ENCODE results near the gene ZSWIM6.

ZSWIM6 gene

DNA sequence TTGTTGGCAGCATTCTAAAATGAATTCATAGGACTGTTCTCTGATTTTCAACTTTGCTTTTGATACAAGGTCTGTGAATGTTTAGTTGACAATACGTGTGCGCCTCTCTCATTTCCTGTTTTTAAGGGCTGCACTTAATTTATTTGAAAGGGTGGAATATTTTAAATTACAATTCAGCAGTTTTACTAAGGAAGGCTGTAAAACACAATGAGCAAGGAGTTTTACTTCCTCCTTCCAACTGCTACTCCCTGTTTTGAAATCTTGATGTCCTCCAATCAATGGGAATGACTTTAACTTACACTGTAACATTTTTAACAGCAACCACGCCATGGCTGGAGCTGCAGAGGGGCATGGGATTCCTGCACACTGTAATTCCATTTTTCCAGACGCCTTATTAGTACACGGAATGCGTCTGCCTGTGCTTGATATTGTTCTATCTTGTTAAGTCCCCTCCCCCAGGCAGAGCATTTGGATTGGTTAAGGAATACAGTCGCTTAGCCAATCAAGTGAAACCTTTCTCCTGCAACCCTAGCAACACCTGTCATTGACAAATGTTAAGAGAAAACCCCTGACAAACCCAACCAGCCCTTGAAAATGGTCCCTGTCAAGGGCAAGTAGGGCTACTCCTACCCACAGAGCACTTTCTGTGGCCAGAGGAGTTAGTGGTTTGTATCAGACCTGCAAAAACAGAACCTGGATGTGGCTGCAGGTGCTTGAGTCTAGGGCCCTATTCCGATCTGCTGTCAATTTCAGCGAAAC lies 12.5 kb upstream of the ZSWIM6 start:
- Histone ChIP-seq H3K9me3 (ENCODE audit: control insufficient read depth, low read length) (no peaks in the 10 kb centered on the region), H3K36me3 (ENCODE audit: control insufficient read depth, insufficient read depth, low read length) (no peaks in the 10 kb centered on the region), H3K4me1 (ENCODE audit: control insufficient read depth, insufficient read depth, low read length, poor library complexity, severe bottlenecking) (no peaks in the 10 kb centered on the region), H3K27ac (ENCODE audit: insufficient read depth, low read length, poor library complexity, severe bottlenecking) (no peak overlapping the region), H3K4me3 (ENCODE audit: insufficient read depth, low read depth, low read length, poor library complexity, severe bottlenecking) (no peak overlapping the region), H3K27me3 (replicated peaks; ENCODE audit: control insufficient read depth, insufficient read depth, low read length, poor library complexity, severe bottlenecking) (no peaks in the 10 kb centered on the region)
- DNase-seq: no peak

DNA sequence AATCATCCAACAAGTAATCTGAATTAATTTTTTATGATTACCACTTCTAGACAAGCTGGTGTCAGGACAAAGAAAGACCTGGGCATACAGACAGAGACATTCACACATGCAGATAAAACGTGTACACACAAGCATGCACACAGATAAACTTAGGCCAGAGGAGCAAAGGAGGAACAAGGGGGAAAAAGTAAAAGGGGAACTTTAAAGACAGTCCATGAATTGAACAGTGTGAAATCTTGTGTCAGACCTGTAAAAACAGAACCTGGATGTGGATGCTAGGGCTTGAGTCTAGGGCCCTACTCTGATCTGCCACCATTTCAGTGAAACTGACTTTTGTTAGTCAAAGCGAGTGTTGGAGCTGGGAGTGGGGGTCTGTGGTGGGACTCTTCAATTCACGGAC lies 11.2 kb upstream of the ZSWIM6 start:
- no peak overlapping the region for H3K27ac ChIP-seq (ENCODE audit: insufficient read depth, low read length, poor library complexity, severe bottlenecking)
- no peaks in the 10 kb centered on the region for H3K27me3 ChIP-seq (replicated peaks; ENCODE audit: control insufficient read depth, insufficient read depth, low read length, poor library complexity, severe bottlenecking)
- DNase-seq: no peak
- H3K4me3 ChIP-seq (ENCODE audit: insufficient read depth, low read depth, low read length, poor library complexity, severe bottlenecking): no peak overlapping the region
- H3K9me3 ChIP-seq (ENCODE audit: control insufficient read depth, low read length): no peaks in the 10 kb centered on the region
- H3K36me3 ChIP-seq (ENCODE audit: control insufficient read depth, insufficient read depth, low read length): no peaks in the 10 kb centered on the region
- H3K4me1 ChIP-seq (ENCODE audit: control insufficient read depth, insufficient read depth, low read length, poor library complexity, severe bottlenecking): no peaks in the 10 kb centered on the region

DNA sequence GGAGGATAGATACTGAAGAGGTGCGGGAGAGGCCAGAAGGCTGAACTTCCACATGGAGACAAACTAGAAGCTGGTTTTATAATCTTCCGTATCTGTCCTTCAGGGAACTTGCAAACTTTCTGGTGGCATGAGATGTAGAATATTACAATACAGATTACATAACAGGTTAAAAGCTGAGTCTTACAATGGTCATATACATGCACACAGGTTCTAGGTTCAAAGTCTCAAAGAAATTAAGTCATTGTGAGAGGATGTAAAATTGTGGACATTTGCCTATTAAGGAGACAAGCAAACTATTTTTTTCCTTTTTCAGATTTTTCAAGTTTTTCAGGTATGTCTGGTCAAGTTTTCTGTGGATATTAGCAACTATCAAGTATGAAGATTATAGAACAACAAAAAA lies 10.4 kb upstream of the ZSWIM6 start:
- Histone ChIP-seq H3K9me3 (ENCODE audit: control insufficient read depth, low read length) (no peaks in the 10 kb centered on the region), H3K4me1 (ENCODE audit: control insufficient read depth, insufficient read depth, low read length, poor library complexity, severe bottlenecking) (no peaks in the 10 kb centered on the region)

DNA sequence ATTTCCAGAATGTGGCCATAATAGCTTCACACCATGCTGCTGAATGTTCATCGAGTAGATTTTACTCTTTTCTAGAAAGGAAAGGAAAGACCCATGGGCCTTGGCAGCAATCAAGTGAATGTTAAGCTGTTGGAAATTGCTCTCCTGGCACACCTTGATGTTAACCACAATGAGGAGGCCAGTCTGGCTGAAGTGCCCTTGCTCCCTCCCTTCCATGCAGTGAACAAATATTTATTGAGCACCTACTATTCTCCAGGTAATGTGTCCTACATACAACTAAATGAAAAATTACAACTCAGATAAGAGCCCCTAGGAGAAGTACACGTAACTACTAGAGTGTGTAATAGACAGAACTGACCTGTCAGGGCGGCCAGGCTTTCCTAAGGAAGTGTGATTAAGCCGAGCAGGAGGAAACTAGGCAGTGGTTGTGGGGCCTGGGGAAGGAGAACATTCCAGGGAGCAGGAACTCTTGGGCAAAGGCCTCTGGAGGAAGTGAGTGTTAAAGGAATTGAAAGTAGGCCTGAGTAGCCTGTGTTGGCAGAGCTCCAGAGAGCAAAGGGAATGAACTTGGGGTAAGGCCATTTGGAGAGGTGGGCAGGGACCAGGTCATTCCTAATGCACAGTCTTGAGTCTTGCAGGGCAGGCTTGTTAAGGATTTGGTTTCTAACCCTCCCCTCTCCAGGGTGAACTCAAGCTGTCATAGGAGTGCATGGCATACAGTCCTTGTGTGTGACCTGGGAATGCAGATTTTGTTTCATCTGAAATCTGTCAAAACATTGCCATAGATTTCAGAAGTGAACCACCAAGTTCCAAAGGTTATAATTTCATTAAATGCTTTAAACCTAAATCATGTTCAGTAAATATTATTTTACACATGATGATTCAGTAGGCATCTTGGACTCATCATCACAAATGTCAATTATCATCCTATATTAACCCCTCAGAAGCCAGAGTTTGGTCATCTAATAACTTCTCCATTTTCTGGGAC lies 9.0 kb upstream of the ZSWIM6 start:
- Histone ChIP-seq H3K27me3 (replicated peaks; ENCODE audit: control insufficient read depth, insufficient read depth, low read length, poor library complexity, severe bottlenecking) (no peaks in the 10 kb centered on the region), H3K36me3 (ENCODE audit: control insufficient read depth, insufficient read depth, low read length) (no peaks in the 10 kb centered on the region), H3K4me1 (ENCODE audit: control insufficient read depth, insufficient read depth, low read length, poor library complexity, severe bottlenecking) (no peaks in the 10 kb centered on the region), H3K27ac (ENCODE audit: insufficient read depth, low read length, poor library complexity, severe bottlenecking) (no peak overlapping the region), H3K9me3 (ENCODE audit: control insufficient read depth, low read length) (no peaks in the 10 kb centered on the region), H3K4me3 (ENCODE audit: insufficient read depth, low read depth, low read length, poor library complexity, severe bottlenecking) (no peak overlapping the region)
- no peak for DNase-seq

More for the DNA sequence above, 10.4 kb upstream of the ZSWIM6 start:
- Histone ChIP-seq H3K27ac (ENCODE audit: insufficient read depth, low read length, poor library complexity, severe bottlenecking) (no peak overlapping the region), H3K36me3 (ENCODE audit: control insufficient read depth, insufficient read depth, low read length) (no peaks in the 10 kb centered on the region), H3K4me3 (ENCODE audit: insufficient read depth, low read depth, low read length, poor library complexity, severe bottlenecking) (no peak overlapping the region), H3K27me3 (replicated peaks; ENCODE audit: control insufficient read depth, insufficient read depth, low read length, poor library complexity, severe bottlenecking) (no peaks in the 10 kb centered on the region)
- DNase-seq: no peak

DNA sequence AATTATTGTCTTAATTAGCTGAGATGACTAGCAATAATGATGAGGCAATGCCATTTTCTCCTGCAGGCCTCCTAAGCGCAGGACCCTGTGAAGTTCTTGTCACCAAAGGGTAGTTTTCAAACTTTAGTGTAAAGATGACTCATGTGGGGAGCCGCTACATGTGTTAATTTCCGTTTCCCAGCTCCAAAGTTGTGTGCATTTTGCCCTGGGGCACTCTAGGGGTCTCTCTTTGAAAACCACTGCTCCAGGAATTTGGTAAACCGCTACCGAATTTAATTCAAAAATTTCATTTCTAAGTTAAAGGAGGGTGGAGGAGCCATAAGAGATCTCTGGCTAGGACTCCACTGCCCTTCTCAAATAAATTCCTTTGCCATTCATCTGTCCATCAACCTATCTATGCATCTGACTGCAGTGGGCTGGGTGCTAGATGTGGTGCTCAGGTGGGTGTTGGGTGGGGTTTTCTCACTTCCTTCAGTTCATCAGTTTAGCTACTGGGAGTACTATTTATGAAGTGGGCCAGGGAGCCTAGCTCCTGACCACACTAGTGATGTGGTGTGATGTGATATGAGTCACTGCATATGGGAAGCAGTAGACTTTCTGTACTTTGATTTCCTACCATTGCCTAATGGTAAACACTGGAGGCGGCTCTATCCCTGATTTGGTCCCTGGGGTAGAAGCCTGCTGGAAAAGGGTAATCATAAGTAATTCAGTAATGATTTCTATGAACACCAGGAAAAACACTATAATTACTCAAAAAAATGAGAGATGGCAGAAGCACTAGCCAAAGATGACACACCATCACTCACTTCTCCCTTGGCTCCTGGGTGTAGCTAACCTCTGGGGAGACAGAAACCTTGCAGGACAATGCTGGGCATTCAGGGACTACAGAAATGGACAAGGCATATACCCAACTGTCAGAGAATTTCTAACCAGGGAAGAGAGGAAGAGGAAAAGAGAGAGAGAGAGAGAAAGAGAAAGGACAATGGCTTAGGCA lies 4.0 kb upstream of the ZSWIM6 start:
- H3K9me3 ChIP-seq (ENCODE audit: control insufficient read depth, low read length): no peaks in the 10 kb centered on the region
- no peaks in the 10 kb centered on the region for H3K36me3 ChIP-seq (ENCODE audit: control insufficient read depth, insufficient read depth, low read length)
- no peak overlapping the region for H3K27ac ChIP-seq (ENCODE audit: insufficient read depth, low read length, poor library complexity, severe bottlenecking)
- DNase-seq: no peak
- peaks cover 5% of the 10 kb centered on the region for H3K27me3 ChIP-seq (replicated peaks; ENCODE audit: control insufficient read depth, insufficient read depth, low read length, poor library complexity, severe bottlenecking)
- peaks cover 4% of the 10 kb centered on the region for H3K4me1 ChIP-seq (ENCODE audit: control insufficient read depth, insufficient read depth, low read length, poor library complexity, severe bottlenecking)
- no peak overlapping the region for H3K4me3 ChIP-seq (ENCODE audit: insufficient read depth, low read depth, low read length, poor library complexity, severe bottlenecking)

DNA sequence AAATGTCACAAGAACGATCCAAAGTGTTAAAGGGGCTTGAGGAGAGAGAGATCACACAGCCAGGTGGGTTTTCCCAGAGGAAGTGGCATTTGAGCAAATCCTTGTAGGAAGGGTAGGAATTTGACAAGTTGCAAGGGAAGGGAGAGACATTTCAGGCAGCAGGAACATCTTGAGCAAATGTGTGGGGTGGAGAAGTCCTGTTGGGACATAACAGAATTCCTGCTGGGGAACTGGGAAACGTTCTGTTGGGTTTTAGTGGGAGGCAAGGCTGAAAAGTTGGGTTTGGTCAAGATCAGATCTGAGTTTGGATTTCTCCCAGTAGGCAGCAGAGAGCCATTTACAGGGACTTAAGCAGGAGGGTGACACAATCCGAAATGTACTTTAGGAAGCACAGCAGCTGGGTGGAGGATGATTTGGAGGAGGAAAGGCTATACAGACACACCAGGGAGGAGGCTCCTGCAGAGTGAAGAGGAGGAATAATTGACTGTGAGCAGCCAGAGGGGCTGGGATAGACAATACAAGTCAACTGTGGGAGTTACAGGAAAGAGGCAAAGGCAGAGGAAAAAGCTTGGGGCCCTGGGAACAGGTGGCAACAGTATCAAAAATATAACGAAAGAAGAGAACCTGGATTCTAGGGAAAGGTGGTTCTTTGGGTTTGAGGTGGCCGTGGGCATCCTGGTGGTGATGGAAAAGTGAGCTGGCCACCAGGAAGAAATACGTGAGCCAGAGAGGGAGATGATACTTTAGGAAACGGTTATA lies 3.1 kb upstream of the ZSWIM6 start:
- no peaks in the 10 kb centered on the region for H3K9me3 ChIP-seq (ENCODE audit: control insufficient read depth, low read length)
- no peak for DNase-seq
- H3K36me3 ChIP-seq (ENCODE audit: control insufficient read depth, insufficient read depth, low read length): no peaks in the 10 kb centered on the region
- H3K4me1 ChIP-seq (ENCODE audit: control insufficient read depth, insufficient read depth, low read length, poor library complexity, severe bottlenecking): peaks cover 4% of the 10 kb centered on the region
- no peak overlapping the region for H3K27ac ChIP-seq (ENCODE audit: insufficient read depth, low read length, poor library complexity, severe bottlenecking)
- peaks cover 5% of the 10 kb centered on the region for H3K27me3 ChIP-seq (replicated peaks; ENCODE audit: control insufficient read depth, insufficient read depth, low read length, poor library complexity, severe bottlenecking)
- H3K4me3 ChIP-seq (ENCODE audit: insufficient read depth, low read depth, low read length, poor library complexity, severe bottlenecking): no peak overlapping the region

DNA sequence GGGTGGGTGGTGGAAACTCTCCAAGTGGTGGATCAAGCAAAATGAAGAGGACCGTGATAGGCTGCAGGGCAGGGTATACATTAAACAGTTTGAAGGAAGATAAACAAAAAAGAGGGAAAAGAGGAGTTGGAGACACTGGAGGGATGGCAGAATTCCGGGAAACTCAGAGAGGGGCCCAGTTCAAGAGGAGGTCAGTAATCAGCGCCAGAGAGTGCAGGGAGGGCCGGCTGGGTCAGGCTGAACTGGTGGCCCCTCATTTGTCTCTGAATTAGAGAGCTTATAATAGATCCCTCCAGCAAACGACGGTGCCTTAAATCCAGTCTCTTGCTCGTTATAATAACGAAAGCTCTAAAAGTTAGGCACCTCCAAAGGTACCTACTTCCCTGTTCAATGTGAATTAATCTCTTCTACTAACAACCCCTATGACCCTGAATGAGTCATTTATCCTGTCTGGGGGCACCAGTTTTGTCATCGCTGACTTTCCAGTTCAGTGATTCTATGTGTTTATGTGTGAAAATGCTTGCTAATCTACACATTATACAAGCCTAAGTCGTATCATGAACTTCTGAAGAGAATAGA lies 2.4 kb upstream of the ZSWIM6 start:
- Histone ChIP-seq H3K27ac (ENCODE audit: insufficient read depth, low read length, poor library complexity, severe bottlenecking) (no peak overlapping the region), H3K4me1 (ENCODE audit: control insufficient read depth, insufficient read depth, low read length, poor library complexity, severe bottlenecking) (peaks cover 9% of the 10 kb centered on the region), H3K36me3 (ENCODE audit: control insufficient read depth, insufficient read depth, low read length) (no peaks in the 10 kb centered on the region), H3K9me3 (ENCODE audit: control insufficient read depth, low read length) (no peaks in the 10 kb centered on the region), H3K4me3 (ENCODE audit: insufficient read depth, low read depth, low read length, poor library complexity, severe bottlenecking) (peak overlapping the region; percentile 90), H3K27me3 (replicated peaks; ENCODE audit: control insufficient read depth, insufficient read depth, low read length, poor library complexity, severe bottlenecking) (peaks cover 5% of the 10 kb centered on the region)
- DNase-seq: no peak

DNA sequence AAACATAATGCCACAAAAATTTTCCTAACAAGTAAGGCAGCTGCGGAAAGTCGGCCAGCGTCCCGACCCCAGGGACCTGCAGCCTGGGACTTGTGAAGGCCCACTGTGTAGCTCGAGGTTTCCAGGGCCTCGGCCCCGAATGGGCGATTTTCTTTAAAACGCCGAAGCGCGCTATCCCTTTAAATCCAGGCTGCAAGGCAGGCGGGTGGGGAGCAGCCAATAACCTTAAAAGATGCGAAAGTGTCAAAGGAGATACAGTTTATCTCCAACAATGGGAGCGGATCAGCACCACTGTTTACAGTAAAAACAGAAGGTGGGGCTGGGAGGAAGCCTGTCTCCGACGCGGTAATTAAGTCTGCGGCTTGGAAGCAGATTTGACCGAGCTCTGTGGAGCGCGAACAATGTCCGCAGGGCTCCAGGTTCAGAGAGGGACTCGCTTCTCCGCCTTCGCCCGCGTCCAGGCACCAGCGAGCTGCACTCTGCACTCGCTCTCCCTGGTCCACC lies 1.7 kb upstream of the ZSWIM6 start:
- no peak for DNase-seq

More for the DNA sequence above, 1.7 kb upstream of the ZSWIM6 start:
- Histone ChIP-seq H3K27ac (ENCODE audit: insufficient read depth, low read length, poor library complexity, severe bottlenecking) (peak overlapping the region; percentile 93), H3K27me3 (replicated peaks; ENCODE audit: control insufficient read depth, insufficient read depth, low read length, poor library complexity, severe bottlenecking) (peaks cover 5% of the 10 kb centered on the region), H3K36me3 (ENCODE audit: control insufficient read depth, insufficient read depth, low read length) (no peaks in the 10 kb centered on the region), H3K4me1 (ENCODE audit: control insufficient read depth, insufficient read depth, low read length, poor library complexity, severe bottlenecking) (peaks cover 13% of the 10 kb centered on the region), H3K9me3 (ENCODE audit: control insufficient read depth, low read length) (no peaks in the 10 kb centered on the region), H3K4me3 (ENCODE audit: insufficient read depth, low read depth, low read length, poor library complexity, severe bottlenecking) (peak overlapping the region; percentile 90)
